ENCODE data around the gene ASCL1. TPM values are rescaled to one million over a fixed set of nuclear protein-coding genes. Genes with fewer than 3 reads are reported as not detected.
A peak's percentile ranks its signal among the peaks of the same experiment; 100 is the strongest.

Gene ASCL1
- polyA plus RNA-seq = 1 to 10 TPM in 1 of 4 donors, under 1 TPM in 1, not detected in 2; 0.06 to 5.6 TPM
- long read RNA-seq, donor 1, transcript ASCL1-201 (2 exons, 2,472 nt) = major isoform, 5 of 5 reads
- long read RNA-seq, donor 1, partial matches to known transcripts = 0 of 5 reads
- long read RNA-seq, donor 1, other reads (novel, unspliced or antisense) = 0 of 5 reads
- long read RNA-seq, donor 2, partial matches to known transcripts = 0 of 3 reads
- long read RNA-seq, donor 2, other reads (novel, unspliced or antisense) = 0 of 3 reads
- long read RNA-seq, donor 3 = 0 reads
- long read RNA-seq, donor 4, partial matches to known transcripts = 0 of 1 reads
- long read RNA-seq, donor 4, other reads (novel, unspliced or antisense) = 0 of 1 reads
- long read RNA-seq, donor 5, transcript ASCL1-201 (2 exons, 2,472 nt) = major isoform, 5 of 5 reads
- long read RNA-seq, donor 5, partial matches to known transcripts = 0 of 5 reads
- long read RNA-seq, donor 5, other reads (novel, unspliced or antisense) = 0 of 5 reads
- long read RNA-seq, donor 6, partial matches to known transcripts = 0 of 1 reads
- long read RNA-seq, donor 6, other reads (novel, unspliced or antisense) = 0 of 1 reads
- long read RNA-seq, donor 7 = 0 reads
- long read RNA-seq, donor 8 = 0 reads
- long read RNA-seq, donor 9, partial matches to known transcripts = 0 of 1 reads
- long read RNA-seq, donor 9, other reads (novel, unspliced or antisense) = 0 of 1 reads
- long read RNA-seq, donor 10, transcript ASCL1-201 (2 exons, 2,472 nt) = major isoform, 16 of 16 reads
- long read RNA-seq, donor 10, partial matches to known transcripts = 0 of 16 reads
- long read RNA-seq, donor 10, other reads (novel, unspliced or antisense) = 0 of 16 reads

DNA sequence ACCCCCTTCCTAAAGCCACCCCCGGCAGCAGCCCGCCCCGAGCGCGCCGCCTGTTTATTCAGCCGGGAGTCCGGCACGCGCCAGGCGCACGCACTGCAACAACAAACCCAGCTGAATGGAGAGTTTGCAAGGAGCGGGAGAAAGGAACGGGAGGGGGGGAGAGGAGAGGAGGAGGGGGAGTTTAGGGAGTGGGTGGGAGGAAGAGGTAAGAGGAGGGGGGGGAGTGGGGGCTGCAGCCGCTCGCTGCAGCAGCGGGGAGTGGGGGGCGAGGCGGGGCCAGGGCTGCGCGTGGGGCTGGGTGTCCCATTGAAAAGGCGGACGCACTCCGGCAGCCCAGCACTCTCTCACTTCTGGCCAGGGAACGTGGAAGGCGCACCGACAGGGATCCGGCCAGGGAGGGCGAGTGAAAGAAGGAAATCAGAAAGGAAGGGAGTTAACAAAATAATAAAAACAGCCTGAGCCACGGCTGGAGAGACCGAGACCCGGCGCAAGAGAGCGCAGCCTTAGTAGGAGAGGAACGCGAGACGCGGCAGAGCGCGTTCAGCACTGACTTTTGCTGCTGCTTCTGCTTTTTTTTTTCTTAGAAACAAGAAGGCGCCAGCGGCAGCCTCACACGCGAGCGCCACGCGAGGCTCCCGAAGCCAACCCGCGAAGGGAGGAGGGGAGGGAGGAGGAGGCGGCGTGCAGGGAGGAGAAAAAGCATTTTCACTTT, at the start of gene ASCL1:
ASCL1 (plus strand) TSS at position 336 of the 712 bp plus-strand sequence. CDS start 571 bp downstream, outside the sequence.
- Histone ChIP-seq H3K9me3 (ENCODE audit: control insufficient read depth in 2 of 2, insufficient read depth in 1 of 2, low read depth in 1 of 2, low read length in 1 of 2) (no peaks in the 10 kb centered on the region), H3K27ac (ENCODE audit: low read depth in 1 of 3, low read length in 2 of 3) (peak within 1 kb of the TSS in 1 of 3 donors; percentile 1), H3K27me3 (ENCODE audit: control insufficient read depth in 3 of 3, insufficient read depth in 3 of 3, low read length in 3 of 3) (peaks cover 23 to 90% (median 38%) of the 10 kb centered on the region in 3 donors), H3K4me1 (ENCODE audit: control insufficient read depth in 3 of 3, insufficient read depth in 2 of 3, low read depth in 1 of 3, low read length in 2 of 3) (peaks cover 0 to 3% (median 0%) of the 10 kb centered on the region in 3 donors), H3K36me3 (ENCODE audit: control insufficient read depth in 3 of 3, insufficient read depth in 2 of 3, low read depth in 1 of 3, low read length in 3 of 3) (no peaks in the 10 kb centered on the region), H3K4me3 (ENCODE audit: low read depth in 1 of 3, low read length in 3 of 3) (peak within 1 kb of the TSS in 2 of 3 donors; percentile 37 to 41)
- DNase-seq = peak in 1 of 2 donors; percentile 46
- FAIRE-seq = no peak
- WGBS, 3 donors = 1 to 3% (median 3%) methylated on average over 45 to 52 of the region's 52 CpGs

DNA sequence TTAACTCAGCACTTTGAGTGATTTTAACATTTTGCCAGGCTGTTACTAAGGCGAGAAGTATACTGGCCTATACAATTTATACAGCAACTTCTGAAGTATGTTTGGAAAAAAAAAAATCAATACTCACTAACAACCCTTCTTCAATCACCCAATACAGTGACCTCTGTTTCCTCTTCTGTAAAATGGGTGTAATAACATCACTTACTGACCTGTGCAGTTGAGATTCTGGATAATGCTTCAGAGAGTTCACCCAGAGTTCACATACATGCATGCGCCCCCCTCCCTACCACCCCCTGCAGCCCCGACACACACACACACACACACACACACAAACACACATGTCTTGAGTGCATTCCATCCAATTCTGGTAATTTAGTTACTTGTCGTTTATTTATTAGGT, 49.6 kb upstream of the ASCL1 start:
- WGBS, 3 donors = 82 to 87% (median 85%) methylated on average over 4 of the region's 4 CpGs
- Histone ChIP-seq H3K27me3 (ENCODE audit: control insufficient read depth in 3 of 3, insufficient read depth in 3 of 3, low read length in 3 of 3) (no peaks in the 10 kb centered on the region), H3K27ac (ENCODE audit: low read depth in 1 of 3, low read length in 2 of 3) (no peak overlapping the region), H3K4me3 (ENCODE audit: low read depth in 1 of 3, low read length in 3 of 3) (no peak overlapping the region), H3K9me3 (ENCODE audit: control insufficient read depth in 2 of 2, insufficient read depth in 1 of 2, low read depth in 1 of 2, low read length in 1 of 2) (no peaks in the 10 kb centered on the region), H3K4me1 (ENCODE audit: control insufficient read depth in 3 of 3, insufficient read depth in 2 of 3, low read depth in 1 of 3, low read length in 2 of 3) (no peaks in the 10 kb centered on the region), H3K36me3 (ENCODE audit: control insufficient read depth in 3 of 3, insufficient read depth in 2 of 3, low read depth in 1 of 3, low read length in 3 of 3) (peaks cover 0 to 7% (median 0%) of the 10 kb centered on the region in 3 donors)
- DNase-seq (no peak), FAIRE-seq (no peak)

- H3K27me3 ChIP-seq (ENCODE audit: control insufficient read depth in 3 of 3, insufficient read depth in 3 of 3, low read length in 3 of 3) = no peaks in the 10 kb centered on the region
- no peak overlapping the region for H3K4me3 ChIP-seq (ENCODE audit: low read depth in 1 of 3, low read length in 3 of 3)
- H3K9me3 ChIP-seq (ENCODE audit: control insufficient read depth in 2 of 2, insufficient read depth in 1 of 2, low read depth in 1 of 2, low read length in 1 of 2) = no peaks in the 10 kb centered on the region
- DNase-seq (no peak), FAIRE-seq (no peak)
- WGBS, 3 donors = 89 to 90% (median 89%) methylated on average over 7 of the region's 7 CpGs
- no peak overlapping the region for H3K27ac ChIP-seq (ENCODE audit: low read depth in 1 of 3, low read length in 2 of 3)
- H3K4me1 ChIP-seq (ENCODE audit: control insufficient read depth in 3 of 3, insufficient read depth in 2 of 3, low read depth in 1 of 3, low read length in 2 of 3) = no peaks in the 10 kb centered on the region
- peaks cover 0 to 7% (median 0%) of the 10 kb centered on the region in 3 donors for H3K36me3 ChIP-seq (ENCODE audit: control insufficient read depth in 3 of 3, insufficient read depth in 2 of 3, low read depth in 1 of 3, low read length in 3 of 3)
These were observed 47.3 kb upstream of the ASCL1 start for GRCh38 chr12:102910137-102910536.

- Histone ChIP-seq H3K36me3 (ENCODE audit: control insufficient read depth in 3 of 3, insufficient read depth in 2 of 3, low read depth in 1 of 3, low read length in 3 of 3) (peaks cover 0 to 7% (median 0%) of the 10 kb centered on the region in 3 donors), H3K4me3 (ENCODE audit: low read depth in 1 of 3, low read length in 3 of 3) (no peak overlapping the region), H3K9me3 (ENCODE audit: control insufficient read depth in 2 of 2, insufficient read depth in 1 of 2, low read depth in 1 of 2, low read length in 1 of 2) (no peaks in the 10 kb centered on the region), H3K4me1 (ENCODE audit: control insufficient read depth in 3 of 3, insufficient read depth in 2 of 3, low read depth in 1 of 3, low read length in 2 of 3) (no peaks in the 10 kb centered on the region), H3K27me3 (ENCODE audit: control insufficient read depth in 3 of 3, insufficient read depth in 3 of 3, low read length in 3 of 3) (no peaks in the 10 kb centered on the region), H3K27ac (ENCODE audit: low read depth in 1 of 3, low read length in 2 of 3) (no peak overlapping the region)
- 74 to 83% (median 79%) methylated on average over 4 of the region's 4 CpGs for WGBS, 3 donors
- FAIRE-seq = no peak
- DNase-seq = no peak
These were observed 46.7 kb upstream of the ASCL1 start for GRCh38 chr12:102910792-102911191.

DNA sequence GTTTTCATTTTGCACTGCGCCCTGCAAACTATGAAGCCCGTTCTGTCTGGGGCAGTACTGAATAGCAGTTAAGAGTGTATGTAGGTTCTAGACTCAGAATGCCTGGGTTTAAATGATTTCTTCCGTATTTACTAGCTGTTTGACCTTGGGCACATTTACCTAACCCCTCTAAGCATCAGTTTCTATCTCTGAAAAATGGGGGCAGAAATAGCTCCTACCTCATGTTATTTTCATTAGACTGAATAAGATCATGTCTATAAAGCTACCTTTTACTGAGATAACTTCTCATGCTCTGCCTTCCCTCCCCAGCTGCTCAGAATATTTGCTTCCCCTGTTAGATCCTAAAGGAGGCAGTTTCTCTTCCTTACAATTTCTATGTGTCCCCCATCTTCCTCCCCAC, 46.2 kb upstream of the ASCL1 start:
- no peak overlapping the region for H3K27ac ChIP-seq (ENCODE audit: low read depth in 1 of 3, low read length in 2 of 3)
- WGBS, 3 donors = 68 to 85% (median 77%) methylated on average over 3 of the region's 3 CpGs
- FAIRE-seq = no peak
- no peaks in the 10 kb centered on the region for H3K27me3 ChIP-seq (ENCODE audit: control insufficient read depth in 3 of 3, insufficient read depth in 3 of 3, low read length in 3 of 3)
- no peaks in the 10 kb centered on the region for H3K4me1 ChIP-seq (ENCODE audit: control insufficient read depth in 3 of 3, insufficient read depth in 2 of 3, low read depth in 1 of 3, low read length in 2 of 3)
- H3K9me3 ChIP-seq (ENCODE audit: control insufficient read depth in 2 of 2, insufficient read depth in 1 of 2, low read depth in 1 of 2, low read length in 1 of 2) = no peaks in the 10 kb centered on the region
- H3K36me3 ChIP-seq (ENCODE audit: control insufficient read depth in 3 of 3, insufficient read depth in 2 of 3, low read depth in 1 of 3, low read length in 3 of 3) = peaks cover 0 to 7% (median 0%) of the 10 kb centered on the region in 3 donors
- no peak for DNase-seq
- no peak overlapping the region for H3K4me3 ChIP-seq (ENCODE audit: low read depth in 1 of 3, low read length in 3 of 3)

DNA sequence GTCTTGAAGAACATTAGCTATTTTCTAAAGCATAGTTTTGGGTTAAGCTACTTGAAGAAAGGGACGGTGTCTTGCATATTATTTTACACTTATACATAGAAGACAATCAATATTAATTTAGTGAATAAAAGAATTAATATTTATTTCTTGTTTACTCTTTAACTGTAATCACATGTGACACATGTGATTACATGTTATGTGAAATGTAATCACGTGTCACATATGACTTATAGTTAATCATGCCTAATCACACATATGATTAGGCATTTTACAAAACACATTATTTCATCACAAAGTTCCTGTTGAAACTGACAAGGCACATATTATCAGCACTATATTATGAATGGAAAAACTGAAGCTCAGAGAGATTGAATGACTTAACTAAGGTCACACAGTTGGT, 45.2 kb upstream of the ASCL1 start:
- peaks cover 0 to 4% (median 0%) of the 10 kb centered on the region in 3 donors for H3K27me3 ChIP-seq (ENCODE audit: control insufficient read depth in 3 of 3, insufficient read depth in 3 of 3, low read length in 3 of 3)
- H3K4me3 ChIP-seq (ENCODE audit: low read depth in 1 of 3, low read length in 3 of 3) = no peak overlapping the region
- H3K9me3 ChIP-seq (ENCODE audit: control insufficient read depth in 2 of 2, insufficient read depth in 1 of 2, low read depth in 1 of 2, low read length in 1 of 2) = no peaks in the 10 kb centered on the region
- H3K36me3 ChIP-seq (ENCODE audit: control insufficient read depth in 3 of 3, insufficient read depth in 2 of 3, low read depth in 1 of 3, low read length in 3 of 3) = peaks cover 0 to 7% (median 0%) of the 10 kb centered on the region in 3 donors
- DNase-seq (no peak), FAIRE-seq (no peak)
- H3K27ac ChIP-seq (ENCODE audit: low read depth in 1 of 3, low read length in 2 of 3) = no peak overlapping the region
- 77 to 85% (median 82%) methylated on average over 2 of the region's 2 CpGs for WGBS, 3 donors
- peaks cover 0 to 5% (median 0%) of the 10 kb centered on the region in 3 donors for H3K4me1 ChIP-seq (ENCODE audit: control insufficient read depth in 3 of 3, insufficient read depth in 2 of 3, low read depth in 1 of 3, low read length in 2 of 3)

GRCh38 chr12:102913453-102914226, 43.8 kb upstream of the ASCL1 start:
- Histone ChIP-seq H3K4me1 (ENCODE audit: control insufficient read depth in 3 of 3, insufficient read depth in 2 of 3, low read depth in 1 of 3, low read length in 2 of 3) (peaks cover 0 to 14% (median 0%) of the 10 kb centered on the region in 3 donors), H3K36me3 (ENCODE audit: control insufficient read depth in 3 of 3, insufficient read depth in 2 of 3, low read depth in 1 of 3, low read length in 3 of 3) (peaks cover 0 to 7% (median 0%) of the 10 kb centered on the region in 3 donors), H3K9me3 (ENCODE audit: control insufficient read depth in 2 of 2, insufficient read depth in 1 of 2, low read depth in 1 of 2, low read length in 1 of 2) (no peaks in the 10 kb centered on the region), H3K27ac (ENCODE audit: low read depth in 1 of 3, low read length in 2 of 3) (no peak overlapping the region), H3K4me3 (ENCODE audit: low read depth in 1 of 3, low read length in 3 of 3) (no peak overlapping the region), H3K27me3 (ENCODE audit: control insufficient read depth in 3 of 3, insufficient read depth in 3 of 3, low read length in 3 of 3) (peaks cover 0 to 4% (median 0%) of the 10 kb centered on the region in 3 donors)
- WGBS, 3 donors = 78 to 82% (median 82%) methylated on average over 2 of the region's 2 CpGs
- FAIRE-seq (no peak), DNase-seq (no peak)

Measured in small intestine (tissue), 16 donors.